HG03045 (cell line): Measurements from ENCODE around the gene CDH5.
"Not testable (repeated sequence)": the region's sequence is repeated elsewhere in the genome, so short reads cannot be mapped to it uniquely, and the experiment has no call there.

ENCODE experiments used
- ATAC-seq: cut with Tn5 transposase; IDR thresholded peaks from one replicate; pipeline ENCODE4 v1.9.1; 2021; ENCODE audit warnings: mild to moderate bottlenecking, moderate library complexity; ENCODE audit not compliant: unreplicated experiment

CDH5 gene

GRCh38 chr16:66366433-66367299 is at the start of gene CDH5:
Gene CDH5 (plus strand): TSS chr16:66366691. CDS start chr16:66379338, 12,647 bp downstream.
- ATAC-seq, result no peak

- no peak for ATAC-seq
These were observed 48.0 kb upstream of the CDH5 start for GRCh38 chr16:66318505-66318904.

- no peak for ATAC-seq
These were observed 45.7 kb upstream of the CDH5 start for GRCh38 chr16:66320774-66321173.

- no peak for ATAC-seq
These were observed 44.3 kb upstream of the CDH5 start for GRCh38 chr16:66322174-66322573.

GRCh38 chr16:66324815-66325515 is 41.5 kb upstream of the CDH5 start:
- no peak for ATAC-seq

- no peak for ATAC-seq
These were observed 40.6 kb upstream of the CDH5 start for GRCh38 chr16:66325717-66326376.

- no peak for ATAC-seq
These were observed 39.4 kb upstream of the CDH5 start for GRCh38 chr16:66326991-66327513.

GRCh38 chr16:66328282-66328681 is 38.2 kb upstream of the CDH5 start:
- ATAC-seq, result no peak

GRCh38 chr16:66331464-66331863 is 35.0 kb upstream of the CDH5 start:
- ATAC-seq, result not testable (repeated sequence)

GRCh38 chr16:66332634-66333610 is 33.6 kb upstream of the CDH5 start:
- ATAC-seq, result no peak

- no peak for ATAC-seq
These were observed 31.5 kb upstream of the CDH5 start for GRCh38 chr16:66334853-66335574.

- ATAC-seq, result no peak
These were observed 30.7 kb upstream of the CDH5 start for GRCh38 chr16:66335704-66336329.

- ATAC-seq, result no peak
These were observed 28.9 kb upstream of the CDH5 start for GRCh38 chr16:66337463-66338188.

GRCh38 chr16:66342294-66342900 is 24.1 kb upstream of the CDH5 start:
- ATAC-seq, result no peak

GRCh38 chr16:66344533-66345145 is 21.9 kb upstream of the CDH5 start:
- no peak for ATAC-seq

- ATAC-seq, result no peak
These were observed 20.3 kb upstream of the CDH5 start for GRCh38 chr16:66346221-66346620.

- ATAC-seq, result no peak
These were observed 14.2 kb upstream of the CDH5 start for GRCh38 chr16:66352304-66352703.

- ATAC-seq, result no peak
These were observed 13.4 kb upstream of the CDH5 start for GRCh38 chr16:66353055-66353454.
